ENCODE data around the gene CTBP2.
"Not testable (repeated sequence)": the region's sequence is repeated elsewhere in the genome, so short reads cannot be mapped to it uniquely, and the experiment has no call there.

CTBP2 gene

DNA sequence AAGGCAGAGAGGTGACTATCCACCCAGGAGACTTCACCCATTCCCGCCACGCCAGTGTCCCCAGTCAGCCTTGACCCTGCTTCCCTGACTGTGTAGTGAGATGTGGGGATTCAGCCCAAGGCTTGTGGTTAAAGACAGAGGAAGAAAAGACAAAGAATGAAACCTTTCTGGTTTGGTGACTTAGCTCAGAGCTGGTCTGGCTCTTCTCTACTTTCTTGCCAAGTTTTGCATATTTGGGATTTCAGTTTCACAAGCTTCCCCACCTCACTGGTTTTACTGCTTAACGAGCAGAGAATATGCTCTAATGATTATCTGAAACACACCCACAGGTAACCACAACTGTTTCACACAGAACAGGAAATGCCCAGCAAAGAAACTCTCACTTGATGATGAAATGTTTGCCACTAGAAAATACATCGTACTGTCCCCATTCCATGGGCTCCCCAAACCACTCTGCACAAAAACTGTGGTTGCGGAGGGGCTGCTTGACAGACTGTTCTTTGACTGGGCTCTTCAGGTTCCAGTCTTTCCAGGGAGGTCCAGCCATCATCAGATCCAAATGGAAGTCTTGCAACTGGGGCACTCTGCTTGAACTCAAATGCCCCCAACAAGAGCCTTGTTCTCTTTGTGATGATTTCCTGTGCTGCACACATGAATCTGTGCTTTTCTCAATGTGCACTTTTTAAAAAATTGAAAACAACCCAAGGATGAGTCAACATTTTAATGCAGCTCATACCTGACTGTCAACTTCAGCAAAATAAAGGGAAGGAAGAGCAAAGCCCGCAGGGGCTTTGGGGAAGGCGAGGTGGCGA is 95.5 kb downstream of the CTBP2 start:
- peak; percentile 34 for DNase-seq (ENCODE audit: low read depth)

GRCh38 chr10:125063256-125063925 is 97.0 kb downstream of the CTBP2 start:
- no peak for DNase-seq (ENCODE audit: low read depth)

DNA sequence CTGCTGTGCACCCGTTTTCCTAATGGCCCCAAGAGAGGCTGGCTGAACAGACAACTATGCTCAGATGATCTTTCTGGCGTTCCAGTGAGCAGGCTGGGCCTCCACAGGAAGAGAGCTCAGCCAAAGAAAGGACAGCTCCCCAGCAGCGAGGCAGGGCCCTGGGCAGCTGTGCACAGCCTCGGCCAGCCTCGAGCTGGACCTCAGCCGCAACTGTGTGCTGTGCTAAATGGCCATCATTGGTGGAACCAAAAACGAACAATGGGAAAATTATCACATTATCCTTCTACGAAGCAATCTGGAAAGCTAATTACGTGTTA is 97.5 kb downstream of the CTBP2 start:
- DNase-seq (ENCODE audit: low read depth) = no peak

DNA sequence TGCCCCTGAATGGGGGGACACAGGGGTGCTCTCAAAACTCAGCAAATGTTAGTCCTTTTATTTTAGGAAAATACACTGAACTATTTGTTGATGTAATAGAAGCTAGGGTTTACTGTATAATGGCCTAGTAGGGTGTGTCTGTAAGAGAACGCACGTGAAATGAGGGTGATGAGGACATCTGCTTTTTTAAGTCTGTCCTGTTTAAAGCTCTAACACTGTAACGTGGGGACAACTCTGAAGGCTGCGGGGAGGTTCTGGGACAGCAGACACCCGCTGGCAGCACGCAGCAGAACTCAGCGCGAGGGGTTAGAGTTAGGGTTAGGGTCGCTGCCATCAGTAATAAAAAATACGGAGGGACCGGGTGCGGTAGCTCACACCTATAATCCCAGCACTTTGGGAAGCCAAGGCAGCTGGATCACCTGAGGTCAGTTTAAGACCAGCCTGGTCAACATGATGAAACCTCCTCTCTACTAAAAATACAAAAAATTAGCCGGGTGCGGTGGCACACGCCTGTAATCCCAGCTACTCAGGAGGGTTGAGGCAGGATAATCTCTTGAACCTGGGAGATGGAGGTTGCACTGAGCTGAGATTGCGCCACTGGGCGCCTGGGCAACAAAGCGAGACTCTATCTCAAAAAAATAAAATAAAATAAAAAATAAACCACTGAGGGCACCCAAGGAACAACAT is 98.0 kb downstream of the CTBP2 start:
- no peak for DNase-seq (ENCODE audit: low read depth)

DNA sequence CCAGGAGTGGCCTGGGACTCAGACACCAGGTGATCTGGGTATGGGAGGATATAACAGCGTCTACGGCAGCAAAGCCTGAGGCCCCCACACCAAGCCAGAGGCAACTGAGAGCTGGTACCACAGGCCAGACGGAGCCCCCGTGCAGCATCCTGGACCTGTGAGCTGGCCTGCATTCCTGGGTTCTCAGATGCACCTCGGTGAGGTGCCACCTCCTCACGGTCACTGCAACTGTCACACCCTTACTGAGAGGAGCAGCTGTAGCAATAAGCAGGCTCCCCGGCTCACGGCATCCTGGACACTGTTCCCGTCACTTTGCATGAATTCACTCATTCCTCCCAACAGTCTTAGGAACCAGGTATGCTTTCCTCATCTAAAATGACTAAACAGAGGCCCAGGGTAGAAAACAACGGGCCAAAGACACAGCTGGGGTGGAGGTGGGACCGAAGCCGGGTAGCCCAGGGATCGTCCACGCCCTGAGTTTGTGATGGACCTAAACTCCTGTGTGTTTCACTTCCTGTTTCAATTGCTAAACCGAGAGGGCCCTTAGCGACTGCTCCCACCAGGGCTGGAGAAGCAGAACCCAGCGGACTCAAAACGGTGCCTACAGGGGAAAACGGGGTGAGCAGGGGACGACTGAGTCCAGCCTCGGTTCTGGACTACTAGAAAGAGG is 98.7 kb downstream of the CTBP2 start:
- no peak for DNase-seq (ENCODE audit: low read depth)

DNA sequence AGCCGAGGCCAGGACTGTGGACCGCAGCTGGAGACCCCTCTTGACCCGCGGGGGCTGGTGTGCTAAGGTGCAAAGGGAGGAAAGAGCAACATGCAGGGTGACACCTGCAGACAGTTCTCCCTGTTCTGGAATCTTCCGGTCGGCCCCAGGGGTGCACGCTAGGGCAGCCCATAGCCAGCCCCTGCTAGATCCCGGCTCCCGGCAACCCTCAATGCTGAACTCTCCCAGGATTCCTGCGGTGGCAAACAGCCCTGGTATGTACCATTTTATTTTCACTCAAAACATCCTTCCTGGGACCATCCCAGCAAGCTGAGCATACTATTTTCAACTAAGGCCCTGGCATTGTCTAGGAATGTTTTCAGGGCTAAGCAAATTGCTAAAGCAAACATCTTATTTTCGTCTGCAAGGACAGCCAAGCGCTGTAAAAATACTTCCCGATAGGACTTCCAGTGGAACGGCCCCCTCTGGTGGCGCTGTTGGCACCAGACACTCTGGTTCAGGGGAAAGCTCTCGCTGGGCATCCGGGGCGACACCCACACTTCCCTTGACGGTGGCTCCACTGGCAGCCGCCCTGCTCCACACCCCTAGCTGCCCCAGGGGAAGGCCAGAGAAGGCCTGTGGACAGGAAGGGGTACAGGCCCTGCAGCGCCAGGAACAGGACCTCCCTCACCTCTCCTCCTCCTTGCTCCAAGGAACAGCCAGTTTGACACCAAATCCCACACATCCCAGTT is 99.4 kb downstream of the CTBP2 start:
- peak; percentile 85 for DNase-seq (ENCODE audit: low read depth)

GRCh38 chr10:125060482-125060825 is 99.9 kb downstream of the CTBP2 start:
- DNase-seq (ENCODE audit: low read depth) = no peak

DNA sequence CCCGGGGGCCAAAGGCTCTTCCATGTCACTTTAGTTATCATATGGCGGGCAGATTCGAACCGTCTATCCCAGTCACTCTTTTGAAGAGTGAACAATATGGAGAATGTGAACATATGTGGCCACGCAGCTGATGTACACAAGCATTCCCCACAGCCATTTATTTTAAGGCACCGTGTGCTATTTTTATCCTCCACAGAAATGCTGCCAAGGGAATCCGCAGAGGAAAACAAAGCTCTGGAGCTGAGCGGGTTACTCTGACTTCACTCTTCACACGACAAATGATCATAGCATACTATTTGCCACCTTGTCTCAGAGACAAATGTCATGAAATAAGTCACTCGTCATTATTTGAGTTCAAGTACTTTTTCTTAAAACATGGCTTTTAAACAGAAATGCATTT is 100.3 kb downstream of the CTBP2 start:
- no peak for DNase-seq (ENCODE audit: low read depth)

- not testable (repeated sequence) for DNase-seq (ENCODE audit: low read depth)
Measured at GRCh38 chr10:125059348-125059747, 101.0 kb downstream of the CTBP2 start.

GRCh38 chr10:125057158-125058001 is 103.0 kb downstream of the CTBP2 start:
- peak; percentile 91 for DNase-seq (ENCODE audit: low read depth)

GRCh38 chr10:125056161-125057132 is 103.9 kb downstream of the CTBP2 start:
- no peak for DNase-seq (ENCODE audit: low read depth)

DNA sequence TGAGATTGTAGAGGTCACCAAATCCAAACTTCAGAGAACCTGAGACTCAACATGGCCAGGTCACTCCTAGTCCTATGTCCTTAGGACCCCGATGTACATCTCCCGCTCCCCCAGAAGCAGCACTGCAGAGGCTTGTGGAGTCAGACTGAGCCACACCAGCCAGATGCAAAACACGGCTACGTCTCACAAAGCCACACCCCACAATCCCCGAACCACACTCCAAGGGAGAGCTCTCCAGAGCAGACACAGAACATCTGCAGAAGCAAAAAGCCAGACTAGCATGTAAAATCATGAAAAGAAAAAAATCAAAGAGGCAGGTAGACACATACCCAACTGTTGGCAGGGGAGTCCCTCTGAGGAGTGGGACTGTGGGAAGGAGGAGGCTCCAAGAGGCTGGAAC is 104.9 kb downstream of the CTBP2 start:
- no peak for DNase-seq (ENCODE audit: low read depth)

GRCh38 chr10:125054669-125055268 is 105.6 kb downstream of the CTBP2 start:
- no peak for DNase-seq (ENCODE audit: low read depth)

- DNase-seq (ENCODE audit: low read depth) = no peak
Measured at GRCh38 chr10:125054216-125054615, 106.1 kb downstream of the CTBP2 start.

DNA sequence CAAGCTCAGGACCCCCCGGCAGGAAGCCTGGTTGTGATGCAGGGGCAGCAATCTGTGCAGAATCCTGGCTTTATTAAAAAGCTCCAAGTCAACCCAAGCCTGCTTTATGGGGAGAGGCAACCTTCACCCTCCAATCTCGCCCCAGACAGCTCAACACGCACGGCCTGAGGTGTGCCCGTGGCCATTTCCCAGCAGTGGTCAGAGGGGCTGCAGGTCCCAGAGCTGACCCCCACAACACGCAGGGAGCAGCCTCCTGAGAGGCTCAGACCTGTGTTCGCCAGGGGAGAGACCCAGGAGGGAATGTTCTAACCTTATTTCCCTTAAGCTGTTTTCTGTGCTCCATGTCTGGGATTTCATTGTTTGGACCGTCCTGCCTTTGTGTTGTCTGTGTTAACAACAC is 108.2 kb downstream of the CTBP2 start:
- no peak for DNase-seq (ENCODE audit: low read depth)

DNA sequence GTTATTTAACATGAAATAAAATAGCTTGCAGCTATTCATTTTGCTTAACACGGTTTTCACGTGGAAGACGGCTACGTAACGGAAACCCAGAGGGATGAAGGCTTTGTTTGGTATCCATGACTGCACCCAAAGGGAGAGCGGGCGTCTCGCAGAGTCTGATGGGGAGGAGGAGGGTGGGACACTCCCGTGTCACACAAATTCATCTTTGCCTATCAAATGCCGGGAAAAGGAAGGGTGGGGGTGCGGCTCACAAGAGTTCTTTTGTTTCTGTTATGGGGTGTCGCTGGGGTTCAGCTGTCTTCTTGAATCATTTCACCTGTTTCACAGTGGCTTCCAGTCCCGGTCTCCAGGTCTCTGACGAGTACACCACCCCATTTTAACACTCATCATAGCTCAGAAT is 110.0 kb downstream of the CTBP2 start:
- DNase-seq (ENCODE audit: low read depth) = no peak

DNA sequence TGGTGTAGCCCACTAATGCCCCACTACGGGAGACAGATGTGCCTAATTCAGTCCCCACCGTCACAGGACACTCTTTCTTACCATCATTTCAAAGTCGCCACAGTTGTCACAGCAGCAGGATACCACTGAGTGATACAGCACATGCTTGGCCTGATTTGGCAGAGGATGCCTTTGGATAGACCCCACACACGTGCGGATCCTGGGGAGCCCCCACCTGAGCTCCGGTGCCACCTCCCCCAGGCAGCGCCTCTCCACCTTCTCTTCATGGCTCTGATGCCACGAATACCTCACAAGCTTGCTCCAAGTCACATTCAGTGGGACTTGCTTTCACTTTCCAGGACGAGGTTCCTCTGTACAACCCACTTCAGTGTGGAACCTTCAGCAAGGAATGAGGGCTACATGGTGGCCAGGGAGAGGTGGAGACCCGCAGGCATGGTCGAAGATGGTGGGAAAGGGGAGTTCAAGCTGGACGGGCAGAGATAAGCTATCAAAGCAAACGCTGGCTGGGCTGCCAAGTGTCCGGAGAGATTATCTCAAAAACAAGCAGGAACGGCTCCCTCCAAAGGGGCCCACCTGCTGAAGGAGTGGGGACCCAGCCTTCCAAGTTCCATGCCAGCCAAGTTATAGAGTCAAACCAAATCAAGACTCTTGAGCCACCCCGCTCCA is 111.0 kb downstream of the CTBP2 start:
- no peak for DNase-seq (ENCODE audit: low read depth)

GRCh38 chr10:125048094-125048864 is 112.1 kb downstream of the CTBP2 start:
- peak; percentile 87 for DNase-seq (ENCODE audit: low read depth)
